Measurements from ENCODE around the gene ELMO1. TPM values are rescaled to one million over a fixed set of nuclear protein-coding genes. Genes with fewer than 3 reads are reported as not detected.

The ELMO1 gene
- total RNA-seq, 6 donors from 2014 or later = 51.4 to 204 (median 73.7) TPM

DNA sequence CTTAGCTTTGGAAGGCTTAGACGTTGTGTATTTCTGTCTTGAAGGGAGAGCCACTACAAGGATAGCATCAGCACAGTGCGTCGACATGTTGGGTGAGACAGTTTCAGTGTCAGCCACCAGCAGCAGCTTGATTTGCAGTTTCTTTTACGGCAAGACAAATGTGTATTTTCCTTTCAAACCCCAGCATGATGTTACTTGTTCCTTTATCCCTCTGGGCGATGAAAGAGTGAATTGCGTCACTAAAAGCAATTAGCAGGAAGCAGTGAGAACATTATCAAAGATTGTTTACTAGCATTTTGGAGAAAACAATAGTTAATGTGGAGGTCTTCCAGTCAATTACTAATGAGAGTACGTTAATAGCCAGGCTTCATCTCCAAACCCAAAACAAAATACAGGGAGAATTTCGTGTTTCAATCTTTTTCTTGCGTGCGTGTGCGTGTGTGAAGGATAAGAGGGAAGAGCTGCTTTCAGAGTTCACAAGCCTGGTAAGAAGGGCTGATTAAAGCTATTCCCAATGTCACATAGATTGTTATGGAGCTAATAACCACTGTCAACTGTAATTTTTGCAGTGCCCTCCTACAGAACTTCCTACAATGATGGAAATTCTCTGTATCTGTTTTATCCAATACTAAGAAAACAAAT lies 567.3 kb downstream of the ELMO1 start:
- TF ChIP-seq, protein P1, sequence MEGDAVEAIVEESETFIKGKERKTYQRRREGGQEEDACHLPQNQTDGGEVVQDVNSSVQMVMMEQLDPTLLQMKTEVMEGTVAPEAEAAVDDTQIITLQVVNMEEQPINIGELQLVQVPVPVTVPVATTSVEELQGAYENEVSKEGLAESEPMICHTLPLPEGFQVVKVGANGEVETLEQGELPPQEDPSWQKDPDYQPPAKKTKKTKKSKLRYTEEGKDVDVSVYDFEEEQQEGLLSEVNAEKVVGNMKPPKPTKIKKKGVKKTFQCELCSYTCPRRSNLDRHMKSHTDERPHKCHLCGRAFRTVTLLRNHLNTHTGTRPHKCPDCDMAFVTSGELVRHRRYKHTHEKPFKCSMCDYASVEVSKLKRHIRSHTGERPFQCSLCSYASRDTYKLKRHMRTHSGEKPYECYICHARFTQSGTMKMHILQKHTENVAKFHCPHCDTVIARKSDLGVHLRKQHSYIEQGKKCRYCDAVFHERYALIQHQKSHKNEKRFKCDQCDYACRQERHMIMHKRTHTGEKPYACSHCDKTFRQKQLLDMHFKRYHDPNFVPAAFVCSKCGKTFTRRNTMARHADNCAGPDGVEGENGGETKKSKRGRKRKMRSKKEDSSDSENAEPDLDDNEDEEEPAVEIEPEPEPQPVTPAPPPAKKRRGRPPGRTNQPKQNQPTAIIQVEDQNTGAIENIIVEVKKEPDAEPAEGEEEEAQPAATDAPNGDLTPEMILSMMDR (IDR thresholded peaks at IDR 0.05) = no peak
- TF ChIP-seq POLR2AphosphoS5 (IDR thresholded peaks at IDR 0.05) = no peak
- no peak for TF ChIP-seq EP300 (IDR thresholded peaks at IDR 0.05)
- TF ChIP-seq POLR2A (IDR thresholded peaks at IDR 0.05) = no peak
- DNase-seq (no peak), ATAC-seq (ENCODE audit: low FRiP score in 2 of 2) (no peak)
- WGBS, 2 donors = 75 to 84% methylated on average over 11 of the region's 11 CpGs
- Histone ChIP-seq H3K4me1 (no peaks in the 10 kb centered on the region), H3K9me3 (no peaks in the 10 kb centered on the region), H3K27me3 (no peaks in the 10 kb centered on the region), H3K27ac (no peak overlapping the region), H3K36me3 (peaks cover 0 to 42% (median 5%) of the 10 kb centered on the region in 4 donors), H3K4me3 (no peak overlapping the region)

DNA sequence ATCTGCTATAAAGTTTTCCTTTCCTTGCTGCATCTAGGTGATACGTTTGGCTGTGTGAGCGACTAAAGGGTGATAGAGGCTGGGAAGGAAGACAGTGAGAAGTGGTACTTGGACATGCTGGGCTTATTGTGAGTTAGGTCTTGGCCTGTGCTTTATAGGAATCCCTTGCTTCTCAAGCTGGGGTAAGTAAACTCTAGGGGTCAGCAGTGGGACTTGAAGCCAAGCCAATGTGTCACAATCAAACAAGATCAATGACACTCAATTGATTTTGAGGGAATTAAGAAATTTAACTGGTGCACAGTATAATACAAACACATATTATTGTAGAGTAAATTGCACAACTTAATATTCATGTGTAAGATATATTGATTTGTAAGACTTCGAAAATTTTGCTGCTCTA lies 568.6 kb downstream of the ELMO1 start:
- H3K4me3 ChIP-seq = no peak overlapping the region

DNA sequence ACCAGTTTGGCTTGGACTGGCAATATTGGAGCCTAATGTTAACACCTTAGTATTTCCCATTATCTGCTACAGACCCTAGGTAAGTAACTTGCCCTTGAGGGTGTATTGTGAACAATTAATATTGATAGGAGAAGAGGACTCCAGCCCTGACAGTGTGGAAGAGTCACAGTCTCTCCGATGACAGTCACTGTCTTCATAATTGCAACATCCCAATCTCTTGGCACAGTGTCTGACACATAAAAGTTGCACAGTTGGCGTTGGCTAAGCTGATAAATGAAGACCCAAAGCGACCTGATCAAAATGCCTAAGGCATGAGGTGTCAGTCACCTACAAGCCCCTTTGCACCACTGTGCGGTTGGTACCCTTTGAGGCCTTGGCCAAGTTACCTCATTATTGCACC lies 569.6 kb downstream of the ELMO1 start:
- peaks cover 0 to 37% (median 8%) of the 10 kb centered on the region in 4 donors for H3K36me3 ChIP-seq

More for the DNA sequence above, 568.6 kb downstream of the ELMO1 start:
- Histone ChIP-seq H3K9me3 (no peaks in the 10 kb centered on the region), H3K27ac (no peak overlapping the region), H3K36me3 (peaks cover 0 to 37% (median 8%) of the 10 kb centered on the region in 4 donors), H3K4me1 (no peaks in the 10 kb centered on the region), H3K27me3 (no peaks in the 10 kb centered on the region)
- DNase-seq (no peak), ATAC-seq (ENCODE audit: low FRiP score in 2 of 2) (no peak)
- TF ChIP-seq EP300 (IDR thresholded peaks at IDR 0.05) = no peak
- TF ChIP-seq POLR2AphosphoS5 (IDR thresholded peaks at IDR 0.05) = no peak
- no peak for TF ChIP-seq POLR2A (IDR thresholded peaks at IDR 0.05)
- TF ChIP-seq, protein P1 (IDR thresholded peaks at IDR 0.05) = no peak
- WGBS, 2 donors = 89 to 95% methylated on average over 3 of the region's 3 CpGs

DNA sequence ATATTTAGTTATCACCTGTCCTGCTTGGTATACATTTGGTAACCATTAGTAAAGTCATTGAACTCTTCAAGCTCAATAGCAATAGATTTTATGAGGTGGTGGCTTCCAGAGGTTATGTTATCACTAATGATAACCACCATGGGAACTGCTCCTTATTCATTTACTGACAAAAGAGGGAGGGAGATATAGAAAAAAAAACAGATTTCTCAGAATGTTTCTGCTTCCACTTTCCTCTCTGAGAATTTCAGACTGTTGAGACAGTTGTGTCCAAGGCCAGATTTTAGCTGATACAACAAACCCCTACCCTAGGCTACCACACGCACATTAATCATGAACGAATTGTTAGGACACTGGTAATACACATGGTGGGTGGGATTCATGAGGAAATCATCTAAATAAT lies 570.4 kb downstream of the ELMO1 start:
- Histone ChIP-seq H3K4me1 (no peaks in the 10 kb centered on the region), H3K27me3 (no peaks in the 10 kb centered on the region), H3K9me3 (no peaks in the 10 kb centered on the region), H3K27ac (no peak overlapping the region), H3K4me3 (no peak overlapping the region), H3K36me3 (peaks cover 0 to 36% (median 8%) of the 10 kb centered on the region in 4 donors)
- 87 to 89% methylated on average over 2 of the region's 2 CpGs for WGBS, 2 donors
- ATAC-seq (ENCODE audit: low FRiP score in 2 of 2) (no peak), DNase-seq (no peak)
- TF ChIP-seq POLR2A (IDR thresholded peaks at IDR 0.05) (no peak), POLR2AphosphoS5 (IDR thresholded peaks at IDR 0.05) (no peak), EP300 (IDR thresholded peaks at IDR 0.05) (no peak)

More for the DNA sequence above, 569.6 kb downstream of the ELMO1 start:
- WGBS, 2 donors = 55 to 69% methylated on average over 4 of the region's 4 CpGs
- DNase-seq = no peak
- ATAC-seq (ENCODE audit: low FRiP score in 2 of 2) = no peak
- Histone ChIP-seq H3K27ac (no peak overlapping the region), H3K4me3 (no peak overlapping the region), H3K4me1 (no peaks in the 10 kb centered on the region), H3K9me3 (no peaks in the 10 kb centered on the region), H3K27me3 (no peaks in the 10 kb centered on the region)
- no peak for TF ChIP-seq POLR2A (IDR thresholded peaks at IDR 0.05)
- TF ChIP-seq, protein P1 (IDR thresholded peaks at IDR 0.05) = no peak

DNA sequence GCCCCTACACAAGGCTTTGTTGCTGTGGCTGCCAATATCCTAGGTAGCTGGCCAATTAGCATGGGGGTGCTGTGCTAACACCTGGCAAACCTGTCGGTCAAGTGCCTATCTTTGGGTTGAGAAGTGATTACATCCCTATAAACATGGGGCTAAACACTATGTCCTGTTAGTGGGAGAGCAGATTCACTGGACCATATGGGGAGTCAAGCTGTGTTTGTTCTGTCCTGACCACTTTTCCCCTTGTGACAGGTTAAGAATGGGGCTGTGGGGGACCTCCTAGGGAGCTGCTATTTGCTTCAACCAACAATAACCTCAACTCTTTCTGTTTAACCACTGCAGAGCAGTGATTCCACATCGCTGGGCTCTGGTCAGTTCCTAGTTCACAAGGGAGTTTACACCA lies 572.9 kb downstream of the ELMO1 start:
- H3K9me3 ChIP-seq = no peaks in the 10 kb centered on the region
- TF ChIP-seq EP300 (IDR thresholded peaks at IDR 0.05) = no peak
- TF ChIP-seq, protein P1 (IDR thresholded peaks at IDR 0.05) = no peak
- TF ChIP-seq POLR2AphosphoS5 (IDR thresholded peaks at IDR 0.05) = no peak
- no peak for TF ChIP-seq POLR2A (IDR thresholded peaks at IDR 0.05)
- no peak overlapping the region for H3K27ac ChIP-seq
- no peaks in the 10 kb centered on the region for H3K4me1 ChIP-seq
- no peak overlapping the region for H3K4me3 ChIP-seq
- DNase-seq = no peak
- H3K27me3 ChIP-seq = no peaks in the 10 kb centered on the region
- H3K36me3 ChIP-seq = peaks cover 0 to 33% (median 8%) of the 10 kb centered on the region in 4 donors
- no peak for ATAC-seq (ENCODE audit: low FRiP score in 2 of 2)
- WGBS, 2 donors = 60 to 81% methylated on average over 2 of the region's 2 CpGs
